PC-3 (cell line): ENCODE measurements around the gene PDGFB. TPM values are rescaled to one million over a fixed set of nuclear protein-coding genes. Genes with fewer than 3 reads are reported as not detected.

ENCODE experiments used
- ATAC-seq: fragments of 200-7000 bp; cut with Tn5 transposase; 2 replicates; pipeline ENCODE4 v1.9.1; 2020; ENCODE audit warnings: mild to moderate bottlenecking, moderate library complexity
- BruUV-seq: library from RNA; stranded (reverse); fragments of 400-500 nt; replicated peaks from 2 replicates; lab custom pipeline; 2021; lab: Mats Ljungman, UMichigan
- CTCF ChIA-PET: fragments of 300-600 bp; sonication (Branson Sonifier 250); formaldehyde crosslinking; loops from one replicate; lab custom pipeline; 2022; ENCODE audit warnings: antibody characterized with exemption; lab: Charles Lee
- POLR2A ChIA-PET: fragments of 300-600 bp; sonication (Branson Sonifier 250); formaldehyde crosslinking; loops from one replicate; lab custom pipeline; 2022; ENCODE audit warnings: antibody characterized with exemption; ENCODE audit not compliant: unreplicated experiment; lab: Charles Lee
- DNase-seq: peaks from one replicate; pipeline ENCODE4 v3.0.0-alpha.2; 2015
- H2AFZ ChIP-seq: fragments of 300-600 bp; sonication (generic); 2 replicates; pipeline ENCODE4 v1.6.0; 2016; ENCODE audit warnings: antibody characterized with exemption, low read length
- H3F3A ChIP-seq: fragments of 300-600 bp; sonication (generic); one replicate; pipeline ENCODE4 v1.6.0; 2017; ENCODE audit warnings: antibody characterized with exemption, low read length, control low read depth, mild to moderate bottlenecking; ENCODE audit not compliant: unreplicated experiment
- H3K27ac ChIP-seq: fragments of 300-600 bp; sonication (generic); 2 replicates; pipeline ENCODE4 v1.5.1; 2016; ENCODE audit warnings: mild to moderate bottlenecking, low read length
- H3K27me3 ChIP-seq: fragments of 300-600 bp; sonication (generic); 2 replicates; pipeline ENCODE4 v1.6.1; 2016; ENCODE audit warnings: low read length, mixed read lengths
- H3K36me3 ChIP-seq: fragments of 300-600 bp; sonication (generic); 2 replicates; pipeline ENCODE4 v1.6.1; 2016; ENCODE audit warnings: low read depth, mixed run types, low read length, mixed read lengths
- H3K4me1 ChIP-seq: fragments of 300-600 bp; sonication (generic); 2 replicates; pipeline ENCODE4 v1.5.1; 2016; ENCODE audit warnings: low read length; ENCODE audit not compliant: insufficient read depth
- H3K4me2 ChIP-seq: fragments of 300-600 bp; sonication (generic); 2 replicates; pipeline ENCODE4 v1.6.0; 2016; ENCODE audit warnings: low read length
- H3K4me3 ChIP-seq: fragments of 300-600 bp; sonication (generic); 2 replicates; pipeline ENCODE4 v1.5.1; 2016; ENCODE audit warnings: mild to moderate bottlenecking, low read length, mixed read lengths
- H3K79me2 ChIP-seq: fragments of 300-600 bp; sonication (generic); 2 replicates; pipeline ENCODE4 v1.6.1; 2017; ENCODE audit warnings: low read length, mixed read lengths
- H3K9ac ChIP-seq: fragments of 300-600 bp; sonication (generic); 2 replicates; pipeline ENCODE4 v1.6.0; 2016; ENCODE audit warnings: mild to moderate bottlenecking, low read length
- H3K9me2 ChIP-seq: fragments of 300-600 bp; sonication (generic); replicated peaks from 2 replicates; pipeline ENCODE4 v1.6.1; 2016; ENCODE audit warnings: mixed run types, low read length, mixed read lengths
- H3K9me3 ChIP-seq: fragments of 300-600 bp; sonication (generic); 2 replicates; pipeline ENCODE4 v1.6.1; 2016; ENCODE audit warnings: low read length, mixed read lengths
- H4K20me1 ChIP-seq: fragments of 300-600 bp; sonication (generic); 2 replicates; pipeline ENCODE4 v1.6.1; 2016; ENCODE audit warnings: low read length, mixed read lengths
- EZH2 ChIP-seq: fragments of 300-600 bp; sonication (generic); IDR thresholded peaks from one replicate; pipeline ENCODE4 v1.6.1; 2017; ENCODE audit warnings: antibody characterized with exemption, mild to moderate bottlenecking, low read length; ENCODE audit not compliant: unreplicated experiment
- EZH2phosphoT487 ChIP-seq: fragments of 300-600 bp; sonication (generic); IDR thresholded peaks from 2 replicates; pipeline ENCODE4 v1.6.1; 2018; ENCODE audit warnings: mild to moderate bottlenecking, antibody characterized with exemption, low read length, borderline replicate concordance
- intact Hi-C: fragments of 100-400 bp; cut with micrococcal nuclease; formaldehyde crosslinking; loops from 2 replicates; pipeline ENCODE4 v1.9.0; 2023
- total RNA-seq: library from RNA; depleted of rRNA; stranded (reverse); fragments of >200 nt; gene quantifications from 2 replicates; pipeline ENCODE4 v1.2.3, GENCODE V29; 2014
- TF ChIP-seq, protein P1 (sequence below): fragments of 300-600 bp; sonication (generic); conservative IDR thresholded peaks from 2 replicates; pipeline ENCODE4 v1.5.1; 2017; ENCODE audit warnings: antibody characterized with exemption, low read depth, mild to moderate bottlenecking, low read length

Gene PDGFB
- total RNA-seq, 1 experiment from 2014 or later: 33.1 TPM

DNA sequence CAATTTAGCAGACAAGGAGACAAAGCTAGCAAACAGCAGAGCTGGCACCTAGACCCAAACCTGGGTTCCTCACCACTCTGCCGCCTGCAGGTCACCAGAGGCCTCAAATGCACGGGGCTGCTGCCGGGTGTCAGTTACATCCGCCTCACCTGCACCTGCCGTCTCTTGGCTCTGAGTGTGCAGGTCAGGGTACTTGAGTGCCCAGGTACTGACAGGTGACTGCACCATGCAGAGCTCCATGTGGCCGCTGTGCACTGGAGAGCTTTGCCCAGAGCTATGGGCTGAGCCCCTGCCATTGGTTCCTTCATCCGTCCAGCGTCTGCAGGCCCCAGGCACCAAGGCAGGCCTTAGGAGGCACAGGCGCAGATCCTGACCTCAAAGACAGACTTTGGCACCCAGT, 35.0 kb downstream of the PDGFB start:
- no TSS peak for BruUV-seq
- Histone ChIP-seq H4K20me1 (no peaks in the 10 kb centered on the region), H3K4me3 (no peak overlapping the region), H3K36me3 (no peaks in the 10 kb centered on the region), H3K27me3 (no peaks in the 10 kb centered on the region), H3K79me2 (no peaks in the 10 kb centered on the region), H3K9ac (no peak overlapping the region), H3K27ac (no peak overlapping the region), H2AFZ (no peak overlapping the region), H3K9me3 (no peaks in the 10 kb centered on the region), H3F3A (peaks cover 4% of the 10 kb centered on the region), H3K4me1 (peaks cover 46% of the 10 kb centered on the region), H3K4me2 (no peak overlapping the region), H3K9me2 (no peaks in the 10 kb centered on the region)
- ChIA-PET CTCF (no interaction called here), POLR2A (no interaction called here)
- ATAC-seq (no peak), DNase-seq (no peak)
- TF ChIP-seq, protein P1, sequence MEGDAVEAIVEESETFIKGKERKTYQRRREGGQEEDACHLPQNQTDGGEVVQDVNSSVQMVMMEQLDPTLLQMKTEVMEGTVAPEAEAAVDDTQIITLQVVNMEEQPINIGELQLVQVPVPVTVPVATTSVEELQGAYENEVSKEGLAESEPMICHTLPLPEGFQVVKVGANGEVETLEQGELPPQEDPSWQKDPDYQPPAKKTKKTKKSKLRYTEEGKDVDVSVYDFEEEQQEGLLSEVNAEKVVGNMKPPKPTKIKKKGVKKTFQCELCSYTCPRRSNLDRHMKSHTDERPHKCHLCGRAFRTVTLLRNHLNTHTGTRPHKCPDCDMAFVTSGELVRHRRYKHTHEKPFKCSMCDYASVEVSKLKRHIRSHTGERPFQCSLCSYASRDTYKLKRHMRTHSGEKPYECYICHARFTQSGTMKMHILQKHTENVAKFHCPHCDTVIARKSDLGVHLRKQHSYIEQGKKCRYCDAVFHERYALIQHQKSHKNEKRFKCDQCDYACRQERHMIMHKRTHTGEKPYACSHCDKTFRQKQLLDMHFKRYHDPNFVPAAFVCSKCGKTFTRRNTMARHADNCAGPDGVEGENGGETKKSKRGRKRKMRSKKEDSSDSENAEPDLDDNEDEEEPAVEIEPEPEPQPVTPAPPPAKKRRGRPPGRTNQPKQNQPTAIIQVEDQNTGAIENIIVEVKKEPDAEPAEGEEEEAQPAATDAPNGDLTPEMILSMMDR: no peak
- TF ChIP-seq EZH2: no peak
- intact Hi-C loops: no loop called here

DNA sequence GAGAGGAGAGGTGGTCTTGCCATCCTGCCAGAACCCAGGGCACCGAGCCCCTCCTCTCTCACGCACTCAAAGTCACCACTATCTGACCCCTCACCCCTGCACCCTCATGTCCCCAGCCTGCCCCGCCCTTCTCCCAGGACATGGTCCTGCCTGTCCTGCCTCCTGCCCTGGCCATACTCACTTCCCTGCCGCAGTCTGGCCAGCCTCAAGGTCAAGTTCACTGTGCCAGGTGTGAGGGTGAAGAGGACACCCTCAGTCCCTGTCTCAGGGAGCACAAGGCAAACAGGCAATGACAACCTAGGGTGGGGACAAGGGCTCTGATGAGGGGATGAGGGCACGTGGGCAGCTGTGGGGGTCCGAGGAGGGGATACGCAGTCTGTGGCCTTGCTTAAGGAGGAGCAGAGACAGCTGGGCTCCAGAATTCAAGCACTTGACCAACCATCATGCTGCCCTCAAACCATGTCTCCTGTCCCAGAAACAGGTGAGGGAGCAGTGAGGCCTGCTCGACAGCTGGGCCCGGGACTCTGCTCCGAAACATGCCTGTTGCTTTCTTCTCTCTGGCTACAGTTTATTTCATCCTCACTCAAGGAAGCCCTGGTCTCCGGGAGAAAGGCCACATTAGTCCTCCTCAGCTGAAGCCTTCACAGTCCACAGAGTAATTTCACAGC, 36.6 kb downstream of the PDGFB start:
- H3K27me3 ChIP-seq: no peaks in the 10 kb centered on the region
- intact Hi-C loops: no loop called here
- no peak for DNase-seq
- H3K4me2 ChIP-seq: no peak overlapping the region
- TF ChIP-seq EZH2phosphoT487: no peak
- TF ChIP-seq EZH2: no peak
- TF ChIP-seq, protein P1: no peak
- no peaks in the 10 kb centered on the region for H4K20me1 ChIP-seq
- H3F3A ChIP-seq: no peaks in the 10 kb centered on the region
- H3K4me3 ChIP-seq: no peak overlapping the region
- no peaks in the 10 kb centered on the region for H3K79me2 ChIP-seq
- no peak overlapping the region for H3K9ac ChIP-seq
- no peaks in the 10 kb centered on the region for H3K36me3 ChIP-seq
- H2AFZ ChIP-seq: no peak overlapping the region
- H3K9me2 ChIP-seq: no peaks in the 10 kb centered on the region
- H3K27ac ChIP-seq: no peak overlapping the region
- BruUV-seq: no TSS peak
- CTCF ChIA-PET: interaction anchor here (0.5 kb wide), 1 partner anchor 115 kb away, joined by 3 read pairs; no protein-coding TSS in a partner anchor
- peaks cover 32% of the 10 kb centered on the region for H3K4me1 ChIP-seq
- no peak for ATAC-seq
- POLR2A ChIA-PET: no interaction called here
- no peaks in the 10 kb centered on the region for H3K9me3 ChIP-seq
